GM21737 (cell line): ENCODE data around the gene CEP164.

ENCODE experiments used
- ATAC-seq: cut with Tn5 transposase; IDR thresholded peaks from one replicate; pipeline ENCODE4 v1.9.1; 2021; ENCODE audit warnings: mild to moderate bottlenecking, moderate library complexity; ENCODE audit not compliant: unreplicated experiment

The CEP164 gene

GRCh38 chr11:117356126-117356890, 28.7 kb downstream of the CEP164 start:
- no peak for ATAC-seq

- ATAC-seq: no peak
Measured at GRCh38 chr11:117361432-117361831, 33.8 kb downstream of the CEP164 start.

DNA sequence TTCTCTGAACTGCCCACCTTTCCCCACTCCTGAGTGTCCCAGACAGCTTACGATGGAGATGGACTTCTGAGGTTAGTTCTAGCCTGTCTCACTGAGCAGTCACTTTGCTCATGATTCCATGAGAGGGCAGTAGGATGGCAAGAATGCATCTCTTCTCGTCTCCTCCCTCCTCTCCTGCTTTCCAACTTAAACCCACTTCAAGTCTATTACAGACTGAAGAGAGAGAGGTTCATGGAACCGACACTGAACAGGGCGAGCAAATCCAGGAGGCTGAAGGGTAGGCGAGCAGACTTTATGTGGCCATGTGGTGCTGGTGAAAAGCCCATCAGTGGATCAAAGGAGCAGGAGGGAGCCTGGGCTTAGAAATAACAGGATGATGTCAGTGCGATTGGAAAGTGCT, 38.6 kb downstream of the CEP164 start:
- ATAC-seq: no peak

DNA sequence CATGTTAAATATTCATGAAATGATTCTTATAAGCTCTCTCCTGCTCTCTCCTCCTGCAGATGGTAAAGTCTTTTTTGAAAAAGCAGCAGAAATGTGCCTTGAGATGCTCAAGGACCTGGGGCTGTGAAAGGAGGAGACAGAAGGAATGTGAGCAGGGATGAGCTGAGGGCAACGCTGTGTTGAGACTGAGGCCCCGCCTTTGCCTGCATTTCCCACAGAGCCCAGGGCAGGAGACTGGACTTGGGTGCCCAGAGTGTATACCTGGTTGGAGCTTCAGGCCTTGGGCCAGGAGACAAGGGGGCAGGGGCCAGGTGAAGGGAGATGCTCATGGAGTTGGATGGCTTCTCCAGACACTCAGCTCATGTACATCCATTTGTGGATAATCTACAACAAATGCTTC, 39.2 kb downstream of the CEP164 start:
- ATAC-seq: no peak

DNA sequence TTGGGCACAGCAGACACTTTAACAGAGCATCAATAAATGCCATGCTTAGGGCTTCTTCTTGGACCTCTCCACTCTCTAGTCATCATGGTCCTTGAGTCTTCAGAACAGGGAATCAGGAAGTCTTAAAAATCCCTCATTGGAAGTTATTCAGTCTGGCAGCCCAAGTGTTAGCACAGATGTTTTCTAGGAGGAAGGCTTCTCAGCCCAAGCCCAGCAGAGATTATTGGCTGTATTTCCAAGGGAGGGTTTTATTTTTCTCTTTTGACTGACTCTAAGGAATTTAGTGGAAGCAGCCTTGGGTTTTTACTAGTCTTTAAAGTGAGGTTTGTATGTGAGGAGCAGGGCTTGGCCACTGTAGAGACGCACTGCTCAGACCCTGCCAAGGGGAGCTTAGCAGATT, 41.9 kb downstream of the CEP164 start:
- no peak for ATAC-seq

DNA sequence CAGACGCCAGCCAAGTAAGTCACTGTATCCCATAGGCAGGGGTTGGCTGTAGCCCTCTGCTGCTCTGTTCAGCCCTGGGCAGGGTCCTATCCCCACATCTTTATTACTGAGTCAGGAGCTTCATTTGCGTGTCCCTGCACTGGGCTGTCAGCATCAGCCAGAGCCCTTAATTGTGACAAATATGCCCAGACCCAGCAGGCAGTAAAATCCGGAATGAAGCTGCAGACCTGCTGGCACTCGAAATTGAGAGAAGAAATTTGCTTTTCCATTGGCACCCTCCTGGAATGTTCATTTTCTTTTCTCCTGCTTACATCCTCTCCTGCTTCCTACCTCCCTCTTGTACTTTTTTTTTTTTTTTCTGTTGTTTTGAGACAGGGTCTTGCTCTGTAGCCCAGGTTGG, 43.8 kb downstream of the CEP164 start:
- no peak for ATAC-seq

DNA sequence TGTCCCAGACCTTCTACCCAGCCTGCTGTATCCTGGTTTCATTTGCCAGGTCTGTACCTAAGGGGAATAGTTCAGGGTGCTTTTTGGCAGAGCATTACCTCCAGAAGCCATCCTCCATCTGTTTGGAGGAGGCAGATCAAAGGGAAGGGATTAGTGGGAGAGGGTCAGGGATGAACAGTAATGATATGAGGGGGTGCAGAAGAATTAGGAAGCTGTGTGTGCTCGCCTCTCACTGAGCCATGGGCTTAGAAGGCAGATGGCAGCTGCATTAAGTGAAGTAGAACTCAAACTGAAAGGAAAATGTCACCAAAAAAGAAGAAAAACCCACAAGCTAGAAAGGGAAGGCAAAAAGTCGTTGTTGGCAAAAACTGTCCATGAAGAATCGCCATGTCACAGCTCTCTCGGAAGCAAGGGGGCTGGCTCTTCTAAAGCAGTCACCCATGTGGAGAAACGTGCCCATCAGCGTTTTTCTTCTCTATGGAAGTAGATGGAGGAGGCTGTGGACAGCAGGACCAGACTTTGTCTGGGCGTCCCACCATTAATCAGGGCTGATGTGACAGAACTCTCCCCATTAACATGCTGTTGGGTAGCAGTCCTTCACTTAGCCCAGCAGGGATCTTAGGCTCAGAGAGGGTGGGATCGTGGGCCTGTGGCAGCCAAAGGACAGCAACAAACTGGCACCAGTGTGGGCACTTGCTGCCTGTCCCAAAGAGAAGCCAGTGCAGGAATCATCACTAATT, 46.8 kb downstream of the CEP164 start:
- ATAC-seq: no peak

DNA sequence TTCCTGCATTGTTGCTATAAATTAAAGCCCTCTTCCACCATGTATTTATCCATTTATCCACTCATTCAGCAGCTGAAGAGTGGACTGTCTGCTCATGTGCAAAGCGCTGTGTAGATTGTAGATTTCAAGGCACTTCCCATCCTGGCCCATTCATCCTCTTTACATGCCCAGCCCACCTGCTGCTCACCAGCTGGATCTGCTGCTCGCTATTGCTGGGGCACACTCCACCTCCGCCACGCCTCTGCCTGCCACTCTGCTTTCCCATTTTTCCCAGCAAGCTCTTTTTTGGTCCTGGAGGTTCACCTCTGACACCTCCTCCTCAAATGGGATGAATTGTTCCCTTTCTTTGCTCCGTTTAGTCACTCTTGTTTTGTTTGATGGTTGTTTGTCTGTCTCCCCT, 48.3 kb downstream of the CEP164 start:
- no peak for ATAC-seq

DNA sequence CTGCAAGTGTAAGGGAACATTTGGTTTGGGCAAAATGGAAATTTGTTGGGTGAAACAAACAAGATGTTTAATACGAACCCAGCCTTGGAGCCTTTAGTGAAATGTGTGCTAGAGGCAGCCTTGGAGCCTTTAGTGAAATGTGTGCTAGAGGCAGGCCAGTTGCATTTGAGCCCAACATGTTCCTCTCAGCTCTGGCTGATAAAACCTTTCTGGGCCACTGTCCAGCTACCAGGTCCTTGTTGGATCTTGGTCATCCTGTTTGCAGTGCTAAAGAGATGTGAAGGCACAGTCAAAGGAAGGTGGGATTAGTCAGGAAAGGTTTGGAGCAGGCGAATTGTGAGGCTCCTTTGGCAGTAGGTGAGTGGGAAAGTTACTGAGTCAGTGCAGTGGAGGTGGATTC, 48.9 kb downstream of the CEP164 start:
- no peak for ATAC-seq

GRCh38 chr11:117378976-117379865, 51.6 kb downstream of the CEP164 start:
- no peak for ATAC-seq

GRCh38 chr11:117380676-117381075, 53.0 kb downstream of the CEP164 start:
- ATAC-seq: no peak

- ATAC-seq: no peak
Measured at GRCh38 chr11:117381481-117382387, 54.1 kb downstream of the CEP164 start.

DNA sequence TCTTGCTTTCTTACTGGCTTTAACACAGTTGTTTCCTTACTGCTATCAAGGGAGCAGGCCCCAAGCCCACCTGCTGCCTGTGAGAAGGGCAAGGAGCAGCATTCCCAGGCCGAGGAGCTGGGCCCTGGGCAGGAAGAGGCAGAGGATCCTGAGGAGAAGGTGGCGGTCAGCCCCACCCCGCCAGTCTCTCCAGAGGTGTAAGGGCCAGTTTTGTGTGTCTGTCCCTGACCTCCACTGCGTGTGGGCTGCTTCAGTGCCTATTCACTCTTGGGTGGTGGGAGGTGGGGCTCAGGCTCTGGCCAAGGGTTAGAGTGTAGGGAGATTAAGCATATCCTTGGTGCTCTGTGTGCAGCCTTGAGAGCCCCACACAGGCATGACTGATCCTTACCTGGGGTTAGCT, 55.1 kb downstream of the CEP164 start:
- ATAC-seq: no peak

- ATAC-seq: no peak
Measured at GRCh38 chr11:117384045-117384444, 56.4 kb downstream of the CEP164 start.

DNA sequence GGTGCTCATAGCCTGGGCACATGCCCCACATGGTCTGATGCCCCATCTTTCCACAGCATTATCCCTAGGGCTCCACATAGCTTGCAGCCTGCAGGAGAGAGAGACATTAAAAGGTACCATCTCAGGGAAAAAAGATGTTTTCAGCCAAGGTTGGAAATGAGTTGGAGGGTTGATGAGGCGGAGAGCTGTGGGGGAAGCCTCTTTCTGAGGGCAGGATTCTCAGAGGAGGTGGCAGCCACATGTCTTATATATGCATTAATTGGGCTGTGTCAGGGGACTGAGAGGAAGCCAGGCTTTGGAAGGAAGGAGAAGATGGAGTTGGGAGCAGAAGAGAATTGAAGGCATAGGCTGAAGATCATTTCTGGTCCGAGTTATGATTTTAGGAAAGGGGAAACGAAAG, 57.8 kb downstream of the CEP164 start:
- ATAC-seq: no peak

DNA sequence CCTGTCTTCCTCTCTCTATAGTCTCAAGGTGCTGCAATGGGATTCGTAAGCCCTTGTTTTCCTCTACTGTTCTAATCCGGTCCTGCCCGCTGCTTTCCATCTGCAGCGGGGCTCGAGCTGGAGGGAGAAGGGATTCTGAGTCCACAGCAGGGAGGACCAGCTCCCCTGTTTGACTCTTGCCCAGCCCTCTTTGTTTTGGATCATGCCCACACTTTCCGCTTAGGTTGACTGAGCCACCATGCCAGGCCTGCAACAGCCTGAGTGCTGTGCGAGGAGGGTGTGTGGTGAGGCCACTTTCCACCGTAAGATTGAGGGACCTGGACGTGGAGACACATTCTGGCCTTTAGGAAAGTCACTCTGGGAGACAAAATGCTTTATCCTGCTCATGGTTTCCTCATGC, 58.3 kb downstream of the CEP164 start:
- no peak for ATAC-seq

DNA sequence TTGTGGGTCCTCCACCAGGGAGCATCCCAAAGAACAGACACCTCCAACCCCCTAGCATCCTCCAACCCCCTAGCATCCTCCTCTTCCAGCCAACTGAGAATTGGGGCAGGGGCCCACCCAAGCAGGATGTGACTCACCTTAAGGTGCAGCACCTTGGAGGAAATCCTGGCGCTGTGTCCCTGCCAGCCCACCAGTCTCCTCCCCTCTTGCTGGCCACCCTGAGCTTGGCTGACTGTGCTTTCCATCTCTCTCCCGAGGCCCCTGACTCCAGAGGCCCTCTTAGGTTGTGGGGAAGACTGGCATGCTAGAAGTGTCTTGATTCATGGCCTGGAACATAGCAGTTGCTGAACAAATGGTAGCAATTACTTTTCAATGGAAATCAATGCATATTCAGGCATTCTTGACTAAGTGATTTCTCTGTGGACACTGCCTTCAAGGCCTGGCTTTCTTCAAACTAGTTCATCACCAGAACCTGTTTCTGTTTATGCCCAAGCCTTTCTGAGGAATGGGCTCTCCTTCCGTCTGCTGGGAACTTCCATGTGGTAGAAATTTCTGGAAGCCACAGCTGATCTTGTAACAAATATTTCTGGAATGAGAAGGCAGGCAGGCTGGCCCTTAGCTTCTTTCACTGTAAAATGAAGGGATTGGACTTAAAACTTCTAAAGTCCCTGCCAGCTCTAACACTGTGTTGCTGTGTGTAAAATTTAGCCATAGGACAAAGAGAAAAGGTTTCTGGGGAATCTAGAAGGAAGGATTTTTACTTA, 60.5 kb downstream of the CEP164 start:
- no peak for ATAC-seq

GRCh38 chr11:117390743-117391142, 63.1 kb downstream of the CEP164 start:
- ATAC-seq: no peak

GRCh38 chr11:117391181-117391580, 63.5 kb downstream of the CEP164 start:
- no peak for ATAC-seq
